ENCODE results near the gene IER5.
A peak's percentile ranks its signal among the peaks of the same experiment; 100 is the strongest.
"Not testable (repeated sequence)": the region's sequence is repeated elsewhere in the genome, so short reads cannot be mapped to it uniquely, and the experiment has no call there.

The IER5 gene
- total RNA-seq = 54.0 to 296 (median 109) reads per million in 3 experiments

DNA sequence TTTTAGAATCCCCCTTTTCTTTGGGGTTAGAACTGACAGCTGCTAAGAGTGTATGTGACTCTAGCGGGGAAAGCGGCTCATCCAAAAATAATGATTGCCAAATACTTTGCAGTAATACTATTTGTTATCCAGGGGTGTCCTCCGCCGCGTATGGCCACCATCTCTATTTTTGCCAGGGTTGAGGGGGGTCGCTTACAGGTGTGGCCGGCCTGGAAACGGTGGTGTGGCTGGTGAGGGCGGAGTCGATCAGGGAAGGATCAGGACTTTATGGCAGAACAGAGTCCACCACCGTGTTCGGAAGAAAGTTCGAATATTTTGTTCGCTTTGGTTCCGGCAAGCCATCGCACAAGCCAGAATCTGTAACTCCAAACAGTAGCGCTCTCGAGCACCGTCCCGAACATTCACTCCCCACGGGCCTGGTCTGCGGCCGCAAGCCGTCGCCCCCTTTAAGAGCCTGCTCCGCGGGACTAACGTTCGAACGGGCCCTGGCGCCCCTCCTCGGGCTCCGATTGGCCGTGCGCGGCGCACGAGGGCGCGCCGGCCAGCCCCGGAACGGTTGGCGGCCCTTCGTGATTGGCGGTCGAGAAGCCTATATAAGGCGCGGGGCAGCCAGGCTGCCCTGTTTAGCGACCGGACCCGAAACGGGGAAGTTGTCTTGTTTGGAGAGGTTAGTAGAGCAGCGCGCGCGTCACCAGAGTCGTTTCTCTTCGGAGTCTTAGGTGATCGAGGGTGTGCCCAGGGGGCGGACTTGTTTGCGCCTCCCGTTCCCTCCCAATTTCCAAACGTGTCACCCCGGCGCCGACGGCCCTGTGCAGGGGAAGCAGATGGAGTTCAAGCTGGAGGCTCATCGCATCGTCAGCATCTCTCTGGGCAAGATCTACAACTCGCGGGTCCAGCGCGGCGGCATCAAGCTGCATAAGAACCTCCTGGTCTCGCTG is at the start of gene IER5:
TSS of gene IER5 (plus strand) at position 622 of the 938 bp plus-strand sequence. CDS start at position 825, 203 bp downstream.
- DNase-seq = peak; percentile 95

DNA sequence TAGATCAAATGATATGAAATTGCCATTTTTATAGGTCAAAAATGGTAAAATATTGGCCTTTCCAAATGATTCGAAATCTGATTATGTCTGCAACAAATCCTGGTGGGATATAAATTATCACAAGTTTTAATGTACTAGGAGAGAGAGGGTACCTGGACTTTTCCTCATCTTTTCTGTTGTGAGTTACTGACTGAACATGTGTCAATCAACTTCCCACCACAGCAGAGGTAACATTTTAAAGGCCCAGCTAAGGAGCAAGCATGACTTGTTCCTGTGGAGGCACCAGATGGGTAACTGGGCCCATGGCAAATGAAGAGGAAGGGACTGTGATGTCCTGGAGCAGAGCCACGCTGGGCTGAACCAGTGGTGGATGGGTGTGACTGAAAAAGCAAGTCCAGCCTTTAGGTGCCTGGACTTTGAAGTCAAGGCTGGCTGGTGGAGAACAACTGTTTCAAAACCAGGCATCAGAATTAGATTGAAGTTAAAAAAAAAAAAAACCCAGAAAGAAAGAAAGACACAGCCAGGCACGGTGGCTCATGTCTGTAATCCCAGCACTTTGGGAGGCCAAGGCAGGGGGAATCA is 48.1 kb upstream of the IER5 start:
- no peak for DNase-seq

- DNase-seq = no peak
Measured at GRCh38 chr1:181043025-181043888, 45.2 kb upstream of the IER5 start.

- DNase-seq = no peak
Measured at GRCh38 chr1:181044449-181044966, 44.0 kb upstream of the IER5 start.

DNA sequence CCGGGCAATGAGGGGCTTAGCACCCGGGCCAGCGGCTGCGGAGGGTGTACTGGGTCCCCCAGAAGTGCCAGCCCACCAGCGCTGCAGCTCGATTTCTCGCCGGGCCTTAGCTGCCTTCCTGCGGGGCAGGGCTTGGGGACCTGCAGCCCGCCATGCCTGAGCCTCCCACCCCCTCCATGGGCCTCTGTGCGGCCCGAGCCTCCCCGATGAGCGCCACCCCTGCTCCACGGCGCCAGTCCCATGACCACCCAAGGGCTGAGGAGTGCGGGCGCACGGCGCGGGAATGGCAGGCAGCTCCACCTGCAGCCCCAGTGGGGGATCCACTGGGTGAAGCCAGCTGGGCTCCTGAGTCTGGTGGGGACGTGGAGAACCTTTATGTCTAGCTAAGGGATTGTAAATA is 42.6 kb upstream of the IER5 start:
- DNase-seq = not testable (repeated sequence)

DNA sequence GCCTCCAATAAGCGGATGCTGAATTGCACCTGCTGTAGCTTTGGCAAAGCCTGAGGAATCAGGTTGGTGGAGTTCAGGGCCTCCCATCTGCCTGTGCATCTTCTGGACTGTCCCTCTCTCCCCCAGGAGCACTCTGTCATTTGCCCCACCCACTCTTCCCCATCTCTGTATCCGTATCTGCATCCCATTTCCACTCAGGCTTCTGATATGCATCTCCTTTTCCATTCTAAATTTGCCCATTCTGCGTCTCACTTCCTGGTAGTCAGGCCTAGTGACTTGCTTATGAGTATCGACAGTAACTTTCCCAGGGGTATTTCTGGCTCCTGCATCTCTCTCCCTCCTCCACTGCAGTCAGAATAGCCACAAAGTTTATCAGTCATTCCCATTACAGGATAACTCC is 39.1 kb upstream of the IER5 start:
- no peak for DNase-seq

- DNase-seq = no peak
Measured at GRCh38 chr1:181050922-181051321, 37.6 kb upstream of the IER5 start.

- DNase-seq = no peak
Measured at GRCh38 chr1:181056560-181056959, 31.9 kb upstream of the IER5 start.

GRCh38 chr1:181057079-181057478 is 31.4 kb upstream of the IER5 start:
- no peak for DNase-seq

GRCh38 chr1:181059435-181059834 is 29.1 kb upstream of the IER5 start:
- no peak for DNase-seq

GRCh38 chr1:181060066-181060465 is 28.4 kb upstream of the IER5 start:
- DNase-seq = no peak

- not testable (repeated sequence) for DNase-seq
Measured at GRCh38 chr1:181060947-181061346, 27.6 kb upstream of the IER5 start.

DNA sequence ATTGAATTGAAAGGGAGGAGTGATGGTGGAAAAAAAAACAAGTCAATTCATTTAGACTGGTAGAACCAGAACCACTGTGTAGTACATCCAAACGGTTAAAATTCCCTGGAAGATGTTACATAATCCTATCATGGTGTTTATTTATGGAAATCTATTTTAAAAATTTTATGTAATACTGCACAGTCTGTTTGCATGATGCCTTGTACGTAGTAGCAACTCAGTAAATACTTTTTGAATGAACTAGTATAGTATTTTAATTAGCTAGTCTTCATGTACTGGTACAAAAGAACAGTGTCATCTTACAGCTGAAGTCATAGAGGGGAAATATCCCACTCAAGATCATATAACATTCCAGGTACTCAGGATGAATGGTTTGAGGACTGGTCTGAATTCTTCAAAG is 27.0 kb upstream of the IER5 start:
- DNase-seq = no peak

GRCh38 chr1:181061891-181062835 is 26.3 kb upstream of the IER5 start:
- DNase-seq = no peak

DNA sequence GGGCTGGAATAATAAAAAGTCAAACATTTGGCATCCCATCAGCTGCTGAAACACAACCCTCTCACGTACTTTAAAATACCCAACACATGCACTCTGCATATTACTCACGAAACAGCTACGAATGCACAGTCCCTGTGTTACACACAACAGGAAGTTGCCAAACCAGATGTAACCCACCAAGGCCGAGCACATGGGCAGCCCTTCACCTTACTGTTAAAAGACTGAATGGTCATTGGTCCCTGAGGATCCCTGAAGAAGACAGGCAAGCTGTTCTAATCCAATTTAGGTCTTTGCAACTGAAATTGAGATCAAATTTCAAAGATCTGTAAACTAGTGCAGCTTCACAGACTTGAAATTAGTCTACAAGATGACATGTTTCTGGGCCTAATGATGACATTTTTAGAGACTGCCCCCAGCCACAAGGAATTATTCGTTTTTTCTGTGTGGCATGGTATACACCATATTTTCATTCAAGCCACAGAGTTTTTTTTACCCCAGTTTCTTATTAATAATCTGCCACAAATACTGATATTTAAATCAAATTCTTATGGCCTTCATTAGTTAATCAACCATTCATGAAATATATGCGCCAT is 25.6 kb upstream of the IER5 start:
- DNase-seq = peak; percentile 21

DNA sequence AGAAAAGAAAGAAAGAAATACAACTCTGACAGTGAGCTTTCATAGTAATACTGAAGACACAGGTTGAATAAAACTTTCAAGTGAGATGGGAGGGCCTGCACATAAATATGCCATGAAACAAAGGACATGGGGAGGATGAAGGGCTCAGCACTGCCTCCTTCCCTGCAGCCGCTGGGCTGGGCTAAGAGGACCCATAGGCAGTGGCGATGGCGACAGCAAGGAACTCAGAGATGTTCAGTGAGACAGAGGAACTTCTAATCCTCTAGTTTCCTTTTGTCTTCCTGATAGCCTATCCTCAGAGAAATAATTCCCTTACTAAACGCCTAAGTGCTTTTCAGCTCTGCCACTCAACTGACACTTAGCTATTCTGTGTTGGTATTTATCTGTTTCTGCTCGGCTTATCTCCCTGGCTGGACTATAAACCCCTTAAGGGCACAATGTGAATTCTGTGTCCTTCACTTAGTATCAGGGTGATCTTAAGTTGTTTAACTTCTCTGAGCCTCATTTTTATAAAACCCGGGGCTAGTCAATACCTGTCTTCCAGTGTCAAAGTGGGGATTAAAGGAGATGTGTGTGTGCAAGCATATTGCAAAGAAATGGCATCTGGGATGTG is 24.4 kb upstream of the IER5 start:
- DNase-seq = no peak

GRCh38 chr1:181064702-181065101 is 23.8 kb upstream of the IER5 start:
- DNase-seq = no peak

GRCh38 chr1:181073638-181074037 is 14.9 kb upstream of the IER5 start:
- no peak for DNase-seq

DNA sequence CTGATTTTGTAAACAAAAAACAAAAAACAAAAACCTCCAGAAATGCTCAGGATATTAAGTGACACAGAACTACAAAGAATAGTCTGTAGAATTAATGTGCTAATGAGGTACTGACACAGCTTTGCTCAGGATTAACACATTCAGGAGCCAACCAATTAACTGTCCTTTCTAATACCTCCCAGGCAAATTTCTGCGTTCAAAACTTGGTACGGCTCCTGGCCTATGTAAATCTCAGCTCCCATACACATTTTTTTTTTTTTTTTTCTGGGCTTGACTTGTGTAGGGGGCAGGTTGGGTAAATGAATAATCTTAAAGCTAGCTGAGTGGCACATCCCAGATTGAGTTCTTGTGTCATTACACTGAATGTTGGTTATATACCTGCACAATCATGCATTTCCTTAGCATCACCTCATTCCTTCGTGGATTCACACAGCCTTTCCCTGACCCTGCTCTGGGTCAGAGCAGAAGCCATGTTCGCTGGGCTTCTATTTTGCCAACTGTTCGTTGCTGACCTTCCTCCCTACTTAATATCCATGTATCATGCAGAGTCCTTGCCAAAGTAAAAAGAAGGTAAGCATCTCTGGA is 12.6 kb upstream of the IER5 start:
- no peak for DNase-seq

GRCh38 chr1:181076852-181077251 is 11.6 kb upstream of the IER5 start:
- no peak for DNase-seq
